Activated T-helper 2 cell treated with anti-CD3 and anti-CD28 coated beads, Interferon-gamma antibody, Interleukin-2, Interleukin-4, amounts not matched to agents 10 μg/mL and 5 μg/mL and 100 μg/mL, durations not matched to agents 14 hours and 24 hours and 36 hours (primary cell): ENCODE data around the gene SLC1A2. TPM values are rescaled to one million over a fixed set of nuclear protein-coding genes. Genes with fewer than 3 reads are reported as not detected.
"Not testable (repeated sequence)": the region's sequence is repeated elsewhere in the genome, so short reads cannot be mapped to it uniquely, and the experiment has no call there.

Source experiments
- DNase-seq: peaks from one replicate; pipeline ENCODE4 v3.0.0; 2021; ENCODE audit warnings: low spot score
- H3K27ac Mint-ChIP-seq: one replicate; pipeline ENCODE4 v1.8.0; 2021; ENCODE audit warnings: mixed read lengths
- H3K27me3 Mint-ChIP-seq: one replicate; pipeline ENCODE4 v1.8.0; 2021; ENCODE audit warnings: low read depth, mixed read lengths
- H3K36me3 Mint-ChIP-seq: one replicate; pipeline ENCODE4 v1.8.0; 2021; ENCODE audit warnings: low read depth, mixed read lengths
- H3K4me1 Mint-ChIP-seq: one replicate; pipeline ENCODE4 v1.8.0; 2021; ENCODE audit warnings: low read depth, mixed read lengths
- H3K4me3 Mint-ChIP-seq: one replicate; pipeline ENCODE4 v1.8.0; 2021; ENCODE audit warnings: low read depth, mild to moderate bottlenecking, moderate library complexity, mixed read lengths
- H3K9me3 Mint-ChIP-seq: one replicate; pipeline ENCODE4 v1.8.0; 2021; ENCODE audit warnings: mixed read lengths
- intact Hi-C: fragments of 100-400 bp; cut with micrococcal nuclease; formaldehyde crosslinking; loops from one replicate; pipeline ENCODE4 v1.15.1; 2023
- total RNA-seq: library from RNA; stranded (reverse); gene quantifications from 2 replicates; pipeline ENCODE4 v1.2.3, GENCODE V29; 2022

SLC1A2 gene
- total RNA-seq, 1 donor from 2014 or later: not detected

GRCh38 chr11:35232891-35233330 is 186.4 kb downstream of the SLC1A2 start:
- H3K36me3 Mint-ChIP-seq: peaks cover 76% of the 10 kb centered on the region
- intact Hi-C loops: no loop called here
- H3K9me3 Mint-ChIP-seq: peaks cover 12% of the 10 kb centered on the region
- H3K27ac Mint-ChIP-seq: no peak overlapping the region
- peaks cover 51% of the 10 kb centered on the region for H3K4me1 Mint-ChIP-seq
- no peaks in the 10 kb centered on the region for H3K27me3 Mint-ChIP-seq
- no peak for DNase-seq
- H3K4me3 Mint-ChIP-seq: no peak overlapping the region

GRCh38 chr11:35231076-35231860 is 188.1 kb downstream of the SLC1A2 start:
- H3K27me3 Mint-ChIP-seq: no peaks in the 10 kb centered on the region
- H3K27ac Mint-ChIP-seq: no peak overlapping the region
- H3K4me1 Mint-ChIP-seq: peaks cover 37% of the 10 kb centered on the region
- peaks cover 12% of the 10 kb centered on the region for H3K9me3 Mint-ChIP-seq
- H3K36me3 Mint-ChIP-seq: peaks cover 91% of the 10 kb centered on the region
- intact Hi-C loops: no loop called here
- no peak for DNase-seq
- H3K4me3 Mint-ChIP-seq: no peak overlapping the region

GRCh38 chr11:35230388-35230787 is 189.0 kb downstream of the SLC1A2 start:
- Mint-ChIP-seq H3K4me3 (no peak overlapping the region), H3K36me3 (peaks cover 96% of the 10 kb centered on the region), H3K9me3 (peaks cover 12% of the 10 kb centered on the region), H3K27ac (no peak overlapping the region), H3K4me1 (peaks cover 28% of the 10 kb centered on the region), H3K27me3 (no peaks in the 10 kb centered on the region)
- DNase-seq: no peak
- intact Hi-C loops: no loop called here

- no peaks in the 10 kb centered on the region for H3K27me3 Mint-ChIP-seq
- peaks cover 99% of the 10 kb centered on the region for H3K36me3 Mint-ChIP-seq
- no peak overlapping the region for H3K4me3 Mint-ChIP-seq
- peaks cover 13% of the 10 kb centered on the region for H3K4me1 Mint-ChIP-seq
- no peak for DNase-seq
- no peak overlapping the region for H3K27ac Mint-ChIP-seq
- no peaks in the 10 kb centered on the region for H3K9me3 Mint-ChIP-seq
- intact Hi-C loops: no loop called here
Observed at GRCh38 chr11:35228328-35228725, 191.0 kb downstream of the SLC1A2 start.

- H3K27ac Mint-ChIP-seq: no peak overlapping the region
- peaks cover 99% of the 10 kb centered on the region for H3K36me3 Mint-ChIP-seq
- H3K4me1 Mint-ChIP-seq: peaks cover 11% of the 10 kb centered on the region
- intact Hi-C loops: no loop called here
- DNase-seq: no peak
- H3K4me3 Mint-ChIP-seq: no peak overlapping the region
- no peaks in the 10 kb centered on the region for H3K27me3 Mint-ChIP-seq
- H3K9me3 Mint-ChIP-seq: no peaks in the 10 kb centered on the region
Observed at GRCh38 chr11:35227576-35228327, 191.6 kb downstream of the SLC1A2 start.

GRCh38 chr11:35226756-35227155 is 192.6 kb downstream of the SLC1A2 start:
- H3K27me3 Mint-ChIP-seq, H3K27ac Mint-ChIP-seq, DNase-seq, H3K9me3 Mint-ChIP-seq, H3K4me3 Mint-ChIP-seq, H3K4me1 Mint-ChIP-seq, intact Hi-C loops: not testable (repeated sequence)
- H3K36me3 Mint-ChIP-seq: peaks cover 97% of the 10 kb centered on the region

- Mint-ChIP-seq H3K36me3 (peaks cover 97% of the 10 kb centered on the region), H3K4me3 (no peak overlapping the region), H3K27me3 (no peaks in the 10 kb centered on the region)
Observed at GRCh38 chr11:35225946-35226520, 193.3 kb downstream of the SLC1A2 start.

GRCh38 chr11:35223991-35224390 is 195.4 kb downstream of the SLC1A2 start:
- intact Hi-C loops: no loop called here
- no peak for DNase-seq
- H3K27me3 Mint-ChIP-seq: no peaks in the 10 kb centered on the region
- no peaks in the 10 kb centered on the region for H3K9me3 Mint-ChIP-seq
- H3K36me3 Mint-ChIP-seq: peaks cover 96% of the 10 kb centered on the region
- H3K4me3 Mint-ChIP-seq: no peak overlapping the region
- no peak overlapping the region for H3K27ac Mint-ChIP-seq
- H3K4me1 Mint-ChIP-seq: peaks cover 5% of the 10 kb centered on the region

More at GRCh38 chr11:35225946-35226520, 193.3 kb downstream of the SLC1A2 start:
- no peaks in the 10 kb centered on the region for H3K9me3 Mint-ChIP-seq
- intact Hi-C loops: no loop called here
- no peak overlapping the region for H3K27ac Mint-ChIP-seq
- H3K4me1 Mint-ChIP-seq: peaks cover 4% of the 10 kb centered on the region
- DNase-seq: no peak

GRCh38 chr11:35223371-35223796 is 196.0 kb downstream of the SLC1A2 start:
- no peak for DNase-seq
- H3K27ac Mint-ChIP-seq: no peak overlapping the region
- H3K4me1 Mint-ChIP-seq: peaks cover 8% of the 10 kb centered on the region
- intact Hi-C loops: no loop called here
- H3K4me3 Mint-ChIP-seq: no peak overlapping the region
- H3K27me3 Mint-ChIP-seq: no peaks in the 10 kb centered on the region
- H3K36me3 Mint-ChIP-seq: peaks cover 96% of the 10 kb centered on the region
- no peaks in the 10 kb centered on the region for H3K9me3 Mint-ChIP-seq

- Mint-ChIP-seq H3K27me3 (no peaks in the 10 kb centered on the region), H3K4me1 (peaks cover 38% of the 10 kb centered on the region), H3K36me3 (peaks cover 94% of the 10 kb centered on the region), H3K4me3 (no peak overlapping the region), H3K9me3 (no peaks in the 10 kb centered on the region), H3K27ac (peak overlapping the region; percentile 17)
- intact Hi-C loops: loop anchor here (5.0 kb wide), 1 partner anchor 52 kb away; no protein-coding TSS in a partner anchor
- no peak for DNase-seq
Observed at GRCh38 chr11:35218956-35219355, 200.4 kb downstream of the SLC1A2 start.

GRCh38 chr11:35216962-35217678 is 202.2 kb downstream of the SLC1A2 start:
- peaks cover 94% of the 10 kb centered on the region for H3K36me3 Mint-ChIP-seq
- intact Hi-C loops: loop anchor here (5.0 kb wide), 1 partner anchor 50 kb away; no protein-coding TSS in a partner anchor
- peaks cover 44% of the 10 kb centered on the region for H3K4me1 Mint-ChIP-seq
- no peak overlapping the region for H3K4me3 Mint-ChIP-seq
- no peaks in the 10 kb centered on the region for H3K9me3 Mint-ChIP-seq
- DNase-seq: peak; percentile 13
- H3K27me3 Mint-ChIP-seq: no peaks in the 10 kb centered on the region
- peak overlapping the region; percentile 29 for H3K27ac Mint-ChIP-seq

GRCh38 chr11:35215945-35216344 is 203.4 kb downstream of the SLC1A2 start:
- Mint-ChIP-seq H3K9me3 (peaks cover 7% of the 10 kb centered on the region), H3K27me3 (no peaks in the 10 kb centered on the region), H3K27ac (no peak overlapping the region), H3K36me3 (peaks cover 94% of the 10 kb centered on the region), H3K4me3 (no peak overlapping the region), H3K4me1 (peaks cover 45% of the 10 kb centered on the region)
- intact Hi-C loops: loop anchor here (5.0 kb wide), 1 partner anchor 49 kb away; no protein-coding TSS in a partner anchor
- no peak for DNase-seq
